ENCODE data around the gene SRXN1.

SRXN1 gene

DNA sequence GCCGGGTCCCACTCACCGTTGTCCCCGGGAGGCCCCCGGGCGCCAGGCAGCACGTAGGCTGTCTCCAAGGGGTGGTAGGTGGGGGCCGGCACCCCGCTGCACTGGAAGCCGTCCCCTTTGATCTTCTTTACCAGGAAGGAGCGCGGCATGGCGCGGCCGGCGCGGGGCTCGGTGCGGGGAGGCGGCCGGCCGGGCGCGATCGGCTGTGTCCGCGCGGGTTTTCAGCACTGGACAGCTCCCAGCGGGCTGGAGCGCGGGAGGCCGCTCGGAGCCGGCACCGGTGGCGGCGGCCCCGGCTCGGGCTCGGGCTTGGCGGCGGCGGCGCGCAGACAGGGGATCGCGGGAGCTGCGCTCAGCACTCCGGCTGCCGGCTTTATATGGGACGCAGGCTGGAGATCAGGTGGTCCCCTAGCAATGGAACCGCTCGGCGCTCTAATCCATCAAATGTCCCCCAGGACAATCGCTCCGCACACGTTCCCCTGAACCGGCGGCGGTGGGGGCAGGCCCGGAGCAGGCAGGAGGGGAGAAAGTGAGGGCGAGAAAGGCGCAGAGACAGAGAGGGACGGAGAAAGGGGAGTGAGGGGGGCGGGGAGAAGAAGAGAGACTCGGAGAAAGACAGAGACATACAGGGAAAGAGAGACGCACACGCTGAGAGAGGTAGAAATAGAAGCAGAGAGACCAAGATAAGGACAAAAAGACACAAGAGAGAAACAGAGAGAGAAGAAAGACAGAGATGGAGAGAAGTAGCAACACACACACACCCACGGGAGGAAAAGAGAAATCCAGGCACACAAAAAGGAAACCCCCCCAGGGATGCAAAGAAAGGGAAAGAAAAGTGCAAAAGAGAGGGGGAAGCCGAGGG, 22.7 kb upstream of the SRXN1 start, which contains the start of gene SCRT2:
SCRT2 (minus strand) TSS at position 350 of the 862 bp plus-strand sequence; CDS start at position 149, 201 bp downstream.
- DNase-seq (ENCODE audit: low read depth, low spot score): no peak

- DNase-seq (ENCODE audit: low read depth, low spot score): no peak
Measured at GRCh38 chr20:675033-675452, 22.0 kb upstream of the SRXN1 start.

DNA sequence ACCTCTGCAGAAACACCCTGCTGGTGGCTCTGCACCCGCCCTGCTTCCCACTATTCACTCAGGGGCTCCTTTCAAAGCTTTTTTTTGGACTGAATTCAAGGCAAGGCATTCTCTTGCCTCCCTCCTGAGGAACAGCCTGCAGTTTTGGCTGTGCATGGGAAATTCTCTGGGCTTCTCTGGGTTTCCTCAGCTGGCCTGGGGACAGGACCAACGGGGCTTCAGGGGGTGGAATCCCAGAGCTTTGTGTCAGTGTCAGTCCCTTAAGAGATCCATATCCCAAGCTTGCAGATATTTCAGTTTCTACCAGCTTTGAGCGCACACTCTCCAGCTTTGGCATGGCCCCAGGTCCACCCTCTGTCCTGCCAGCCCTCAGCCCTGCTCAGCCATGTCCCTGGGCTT, 20.6 kb upstream of the SRXN1 start:
- DNase-seq (ENCODE audit: low read depth, low spot score): no peak

DNA sequence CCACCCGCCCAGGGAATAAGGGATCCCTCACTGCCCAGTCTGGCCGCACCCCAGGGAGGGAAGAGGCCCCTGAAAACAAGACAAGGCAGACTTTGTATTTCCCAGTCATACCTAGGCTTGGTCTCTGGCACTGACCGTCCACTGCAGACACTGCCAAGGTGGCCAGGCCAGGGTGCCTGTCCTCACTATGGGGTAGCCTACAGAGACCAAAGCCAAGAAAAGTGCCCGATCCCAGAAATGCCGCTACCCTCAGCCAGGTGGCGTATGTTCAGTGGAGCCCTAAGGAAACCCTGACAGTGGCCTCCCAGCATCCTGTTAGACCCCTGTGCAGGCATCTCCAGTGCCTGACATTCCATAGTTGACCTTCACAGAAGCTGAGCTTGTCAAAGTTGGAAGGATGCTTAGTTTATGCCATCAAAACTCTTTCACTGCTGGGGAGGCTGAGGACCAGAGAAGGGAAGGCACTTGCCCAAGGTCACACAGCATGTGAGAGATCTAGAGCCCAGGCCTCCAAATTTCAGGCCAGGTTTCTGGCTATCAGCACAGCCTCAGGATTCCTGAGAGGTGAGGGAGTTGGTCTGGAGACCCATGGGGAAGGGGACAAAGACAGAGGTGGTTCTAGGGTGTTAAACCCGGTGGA, 20.1 kb upstream of the SRXN1 start:
- DNase-seq (ENCODE audit: low read depth, low spot score): no peak

DNA sequence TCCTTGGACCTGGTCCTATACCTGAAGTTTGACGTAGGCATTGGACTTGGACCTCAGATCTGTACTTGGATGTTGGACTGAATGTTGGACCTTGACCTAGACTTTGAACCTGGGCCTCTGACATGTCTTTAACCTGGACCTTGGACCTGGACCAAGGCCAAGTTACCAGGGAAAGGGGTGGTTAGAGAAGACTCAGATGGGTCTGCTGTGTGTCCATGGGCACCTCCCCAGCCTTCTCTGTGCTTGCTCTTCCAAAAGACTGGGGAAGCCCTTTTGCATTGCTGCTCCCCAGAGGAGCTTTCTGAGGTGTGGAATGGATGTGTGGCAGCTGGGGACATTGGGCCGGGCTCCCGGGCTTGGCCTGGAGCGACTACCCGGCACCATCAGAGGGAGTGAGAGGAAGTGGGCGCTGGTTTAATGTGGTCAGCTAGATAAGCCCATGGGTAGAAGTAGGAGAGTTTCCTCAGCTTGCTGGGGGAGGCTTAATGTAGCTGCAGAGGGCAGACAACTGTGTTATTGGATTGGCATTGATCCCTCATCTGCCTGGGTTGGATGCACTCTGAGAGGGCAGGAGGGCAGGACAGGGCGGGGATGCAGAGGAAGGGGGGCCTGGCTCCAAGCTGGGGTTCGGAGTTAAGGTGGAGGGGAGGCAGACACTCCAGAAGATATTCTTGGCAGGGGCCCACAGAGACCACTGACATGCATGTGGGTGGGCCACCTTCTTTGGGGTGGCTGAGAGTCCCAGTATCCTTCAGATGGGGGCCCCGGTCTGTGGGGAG, 18.4 kb upstream of the SRXN1 start:
- no peak for DNase-seq (ENCODE audit: low read depth, low spot score)

DNA sequence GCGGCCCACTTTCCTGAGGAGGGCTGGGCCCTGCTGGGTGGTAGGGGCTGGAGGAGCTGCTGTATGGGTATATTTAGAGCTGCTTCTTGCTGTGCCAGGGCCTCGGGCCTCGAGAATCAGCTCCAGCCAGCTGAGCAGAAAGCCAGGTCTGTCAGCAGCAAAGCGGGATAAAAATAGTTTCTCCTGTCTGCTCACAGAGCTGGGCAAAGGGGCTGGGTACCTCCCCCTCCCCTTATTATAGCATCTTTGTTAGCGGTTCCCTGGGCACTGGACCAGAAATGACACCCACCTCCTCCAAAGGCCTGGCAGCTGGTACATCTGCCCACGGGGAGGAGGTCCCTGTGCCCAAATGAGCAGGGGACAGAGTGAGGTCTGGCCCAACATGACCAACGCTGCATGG, 16.6 kb upstream of the SRXN1 start:
- no peak for DNase-seq (ENCODE audit: low read depth, low spot score)

DNA sequence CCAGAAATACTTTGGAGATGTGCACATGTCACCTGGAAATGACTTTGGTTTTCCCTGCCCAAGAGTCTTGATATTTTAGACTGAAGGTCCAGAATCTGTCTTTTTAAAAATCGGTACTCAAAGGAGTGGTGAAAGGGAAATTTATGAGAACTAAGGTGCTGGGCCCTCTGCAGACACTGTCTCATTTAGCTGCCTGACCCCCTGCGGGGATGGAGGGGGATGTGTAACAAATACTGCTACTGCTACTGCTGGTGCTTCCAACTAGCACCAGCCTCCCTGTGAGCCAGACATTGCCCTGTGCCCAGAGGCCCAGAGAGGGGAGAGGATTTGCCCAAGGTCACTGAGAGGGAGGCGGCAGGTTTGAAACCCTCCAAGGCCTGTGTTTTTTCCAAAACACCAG, 15.6 kb upstream of the SRXN1 start:
- no peak for DNase-seq (ENCODE audit: low read depth, low spot score)

DNA sequence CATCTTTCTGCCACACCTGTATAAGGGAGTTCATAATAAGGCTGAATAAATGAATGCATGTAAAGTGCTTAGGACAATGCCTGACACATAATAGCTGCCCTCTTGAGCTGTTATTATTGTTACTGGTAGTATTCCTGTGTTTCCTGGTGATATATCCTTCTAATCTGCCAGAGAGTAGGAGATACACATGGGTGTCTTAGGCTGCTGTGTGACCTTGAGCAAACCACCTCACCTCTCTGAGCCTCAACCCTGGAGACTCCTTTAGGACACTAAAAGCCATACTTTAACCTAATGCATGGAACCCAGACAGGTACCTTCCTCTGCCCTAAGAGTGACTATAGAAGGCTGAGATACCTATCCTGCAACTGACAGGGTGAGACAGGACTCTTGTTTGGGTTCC, 15.1 kb upstream of the SRXN1 start:
- no peak for DNase-seq (ENCODE audit: low read depth, low spot score)

DNA sequence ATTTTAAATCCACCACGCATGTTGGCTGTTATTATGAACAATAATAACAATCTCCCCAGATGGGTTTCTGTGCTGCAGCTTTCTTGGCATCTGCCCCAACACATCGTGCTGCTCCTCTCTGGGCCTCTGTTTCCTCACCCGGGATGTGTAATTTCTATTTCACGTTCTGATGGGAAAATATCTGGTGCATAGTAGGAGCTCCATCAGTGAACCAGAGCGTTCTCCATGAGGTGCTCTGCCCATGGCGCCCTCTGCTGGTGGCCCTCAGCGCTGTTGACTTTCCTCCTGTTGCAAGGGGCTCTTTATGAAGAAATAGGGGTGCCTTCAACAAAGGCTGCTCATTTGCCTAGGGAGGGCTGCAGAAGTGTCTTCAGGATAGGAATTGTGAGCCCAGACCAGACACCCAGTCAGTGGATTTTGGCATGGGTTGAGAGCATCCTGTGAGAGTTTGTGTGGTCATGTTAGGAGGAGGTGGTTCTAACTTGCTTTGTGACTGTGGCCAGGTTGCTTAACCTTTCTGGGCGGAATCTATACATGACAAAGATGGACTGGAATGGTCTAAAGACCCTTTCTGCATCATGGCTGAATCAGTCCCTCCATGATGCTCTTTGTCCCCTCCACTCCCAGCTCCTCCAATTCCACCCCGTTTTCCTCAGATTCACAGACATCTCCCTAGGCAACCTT, 14.5 kb upstream of the SRXN1 start:
- DNase-seq (ENCODE audit: low read depth, low spot score): no peak

DNA sequence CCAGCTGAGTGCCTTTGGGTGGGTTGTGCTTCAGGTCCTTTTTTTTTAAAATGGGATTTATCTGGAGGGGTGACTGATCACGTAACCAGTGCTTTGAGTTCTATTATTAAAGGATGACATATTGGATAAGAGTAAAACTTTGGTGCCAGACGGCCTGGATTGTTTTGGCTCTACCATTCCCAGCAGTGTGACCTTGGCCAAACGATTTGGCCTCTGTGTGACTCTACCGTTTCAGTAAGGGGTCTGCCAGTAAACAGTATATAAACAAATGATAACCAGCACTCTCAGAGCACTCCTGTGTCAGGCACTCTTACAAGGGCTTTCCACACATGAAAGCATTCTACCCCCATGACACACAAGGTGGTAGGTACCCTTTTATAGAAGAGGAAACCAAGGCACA, 13.9 kb upstream of the SRXN1 start:
- DNase-seq (ENCODE audit: low read depth, low spot score): no peak

DNA sequence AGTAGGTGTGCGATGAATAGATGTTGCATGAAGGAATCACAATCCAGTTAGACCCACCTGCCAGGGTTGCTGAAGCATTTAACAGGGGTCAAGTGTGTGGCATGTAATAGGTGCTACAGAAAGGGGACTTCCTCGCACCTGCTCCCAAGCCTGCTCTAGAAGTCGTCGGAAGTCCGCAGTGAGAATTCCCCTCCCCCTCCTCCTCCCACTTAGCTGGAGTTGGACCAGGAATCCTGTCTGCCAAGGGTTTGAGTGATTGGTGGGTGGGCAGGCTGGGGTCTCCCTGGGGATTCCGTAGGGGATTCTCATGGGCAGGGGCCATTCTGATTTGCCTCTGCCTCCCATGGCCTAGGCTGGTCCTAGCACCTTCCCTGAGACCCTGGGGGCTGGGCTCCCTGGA, 12.3 kb upstream of the SRXN1 start:
- no peak for DNase-seq (ENCODE audit: low read depth, low spot score)

DNA sequence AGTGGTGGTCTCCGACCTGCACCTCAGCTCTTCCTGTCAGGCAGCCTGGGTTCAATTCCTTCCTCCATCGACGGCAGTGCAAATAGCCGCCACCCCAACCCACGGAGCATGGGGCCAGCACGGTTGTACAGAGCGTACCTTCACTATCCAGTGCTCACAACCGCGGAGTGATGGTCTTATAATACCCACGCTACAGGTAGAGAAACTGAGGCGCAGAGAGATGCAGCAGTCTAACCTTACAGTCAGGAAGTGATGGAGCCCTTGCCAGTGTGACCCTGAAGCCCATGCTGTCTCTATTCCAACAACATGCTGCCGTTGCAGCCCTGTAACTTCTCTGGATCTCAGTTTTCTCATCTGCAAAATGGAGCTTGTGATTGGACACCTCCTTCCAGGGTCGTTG, 11.6 kb upstream of the SRXN1 start:
- no peak for DNase-seq (ENCODE audit: low read depth, low spot score)

DNA sequence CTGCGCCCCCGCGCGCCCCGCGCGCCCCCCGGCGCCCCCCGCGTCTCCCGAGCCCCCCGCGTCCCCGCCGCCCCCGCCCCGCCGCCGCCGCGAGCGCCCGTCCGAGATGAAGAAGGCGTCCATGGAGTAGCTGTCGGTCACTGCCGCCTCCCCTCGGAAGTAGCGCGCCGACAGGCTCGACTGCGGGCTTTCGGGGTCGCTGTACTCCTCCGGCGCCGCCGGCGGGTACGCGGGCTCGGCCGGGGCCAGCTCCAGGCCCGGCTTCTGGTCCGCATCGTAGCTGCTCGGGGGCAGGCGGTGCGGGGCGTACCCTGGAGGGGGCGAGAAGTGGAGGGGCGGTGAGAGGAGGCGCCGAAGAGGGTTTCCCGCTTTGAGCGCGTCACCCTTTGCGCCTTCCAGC, 11.2 kb upstream of the SRXN1 start:
- DNase-seq (ENCODE audit: low read depth, low spot score): no peak

- DNase-seq (ENCODE audit: low read depth, low spot score): no peak
Measured at GRCh38 chr20:663315-664090, 10.5 kb upstream of the SRXN1 start.

GRCh38 chr20:662277-663192, 9.5 kb upstream of the SRXN1 start:
- DNase-seq (ENCODE audit: low read depth, low spot score): no peak

- no peak for DNase-seq (ENCODE audit: low read depth, low spot score)
Measured at GRCh38 chr20:661474-662270, 8.7 kb upstream of the SRXN1 start.

- DNase-seq (ENCODE audit: low read depth, low spot score): no peak
Measured at GRCh38 chr20:658731-659291, 5.8 kb upstream of the SRXN1 start.

DNA sequence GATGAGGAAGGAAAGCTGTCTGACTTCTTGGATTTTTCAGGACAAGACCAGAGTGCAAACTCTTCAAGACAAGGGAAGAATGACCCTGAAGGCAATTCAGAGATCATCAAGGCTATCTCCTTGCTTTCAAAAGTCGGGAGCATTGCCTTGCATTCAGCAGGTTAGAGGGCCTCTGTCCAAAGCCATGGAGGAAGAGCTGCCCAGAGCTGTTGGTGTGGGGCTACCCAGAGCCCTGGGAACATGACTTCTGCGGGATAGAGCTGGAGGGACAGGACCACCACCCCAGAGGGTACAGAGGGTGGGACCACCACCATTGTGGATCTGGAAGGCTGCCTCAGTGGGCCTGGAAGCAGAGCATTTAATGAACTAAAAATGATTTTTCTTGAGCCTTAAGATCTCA, 5.2 kb upstream of the SRXN1 start:
- DNase-seq (ENCODE audit: low read depth, low spot score): no peak

All from brain pericyte (primary cell).